IPS-20b (cell line): Measurements from ENCODE around the gene BPTF.
"Not testable (repeated sequence)": the region's sequence is repeated elsewhere in the genome, so short reads cannot be mapped to it uniquely, and the experiment has no call there.

Source experiments
- H3K27ac ChIP-seq: one replicate; pipeline ENCODE4 v1.5.1; 2013; ENCODE audit warnings: low read length
- H3K27me3 ChIP-seq: 2 replicates; pipeline ENCODE4 v1.6.1; 2013; ENCODE audit warnings: mild to moderate bottlenecking, low read length, inconsistent platforms; ENCODE audit not compliant: insufficient read depth
- H3K36me3 ChIP-seq: 2 replicates; pipeline ENCODE4 v1.6.1; 2013; ENCODE audit warnings: low read depth, mild to moderate bottlenecking, inconsistent platforms, low read length, moderate library complexity; ENCODE audit not compliant: insufficient read depth
- H3K4me1 ChIP-seq: 2 replicates; pipeline ENCODE4 v1.6.1; 2013; ENCODE audit warnings: mild to moderate bottlenecking, control low read depth, inconsistent platforms, low read length, moderate library complexity; ENCODE audit not compliant: insufficient read depth
- H3K4me3 ChIP-seq: 2 replicates; pipeline ENCODE4 v1.5.1; 2013; ENCODE audit warnings: mild to moderate bottlenecking, low read length, inconsistent platforms
- H3K9ac ChIP-seq: 2 replicates; pipeline ENCODE4 v1.6.1; 2013; ENCODE audit warnings: low read depth, mild to moderate bottlenecking, inconsistent platforms, low read length, moderate library complexity
- H3K9me3 ChIP-seq: 2 replicates; pipeline ENCODE4 v1.6.1; 2013; ENCODE audit warnings: mild to moderate bottlenecking, low read depth, low read length, inconsistent platforms; ENCODE audit not compliant: insufficient read depth

The BPTF gene

DNA sequence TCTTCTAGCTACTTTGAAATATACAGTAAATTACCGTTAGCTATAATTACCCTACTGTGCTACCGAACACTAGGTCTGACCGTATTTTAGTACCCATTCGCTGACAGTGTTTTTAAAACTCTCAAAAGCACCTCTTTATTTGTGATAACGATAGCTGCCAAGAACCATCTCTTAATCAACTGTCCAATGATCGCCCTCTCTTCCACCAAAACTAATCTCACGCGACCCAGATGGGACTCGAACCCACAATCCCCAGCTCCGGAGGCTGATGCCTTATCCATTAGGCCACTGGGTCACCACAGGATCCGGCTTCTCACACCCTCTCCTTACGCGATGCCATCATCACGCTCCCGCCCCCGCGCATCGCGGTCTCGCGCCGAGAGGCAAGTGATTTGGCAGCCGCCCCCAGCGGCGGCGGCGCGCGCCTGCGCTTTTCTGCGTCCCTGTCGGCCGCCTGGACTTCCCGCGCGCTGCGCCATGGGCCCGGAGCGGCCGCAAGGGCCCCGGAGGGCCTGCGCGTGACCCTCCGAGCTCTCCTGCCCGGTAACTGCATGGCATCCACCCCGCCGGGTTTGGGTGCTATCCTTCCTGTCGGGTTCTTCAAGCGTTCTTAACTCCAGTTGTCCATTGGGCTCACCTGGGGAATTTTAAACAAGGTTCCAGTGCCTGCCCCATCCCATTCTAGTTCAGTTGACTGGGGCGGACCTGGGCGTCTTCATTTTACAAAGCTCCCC lies 194.5 kb downstream of the BPTF start:
- Histone ChIP-seq H3K4me3 (peak overlapping the region; percentile 80), H3K27ac (peak overlapping the region; percentile 22)

DNA sequence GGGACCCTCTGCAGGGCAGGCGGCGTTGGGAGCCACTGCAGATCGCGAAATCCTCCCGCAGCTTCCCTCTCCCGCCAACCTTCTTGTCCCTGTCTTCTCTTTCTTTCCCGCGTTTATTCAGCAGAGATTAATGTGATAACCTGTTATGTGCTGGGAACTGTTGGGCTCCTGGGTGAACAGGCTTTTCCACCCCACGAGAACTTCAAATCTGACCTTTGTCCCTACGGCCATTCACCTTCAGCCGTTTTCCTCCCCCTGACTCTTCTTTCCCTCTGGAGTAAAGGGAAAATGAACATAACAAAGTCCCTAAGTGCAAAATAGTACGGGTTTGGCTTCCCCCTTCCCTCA lies 195.1 kb downstream of the BPTF start:
- H3K36me3 ChIP-seq, result no peaks in the 10 kb centered on the region

More for the DNA sequence above, 194.5 kb downstream of the BPTF start:
- Histone ChIP-seq H3K36me3 (no peaks in the 10 kb centered on the region), H3K9ac (peak overlapping the region; percentile 88), H3K27me3 (no peaks in the 10 kb centered on the region), H3K4me1 (0 out of 2 replicates have a peak, but pooled peaks cover 2% of the 10 kb centered on the region), H3K9me3 (no peaks in the 10 kb centered on the region)

DNA sequence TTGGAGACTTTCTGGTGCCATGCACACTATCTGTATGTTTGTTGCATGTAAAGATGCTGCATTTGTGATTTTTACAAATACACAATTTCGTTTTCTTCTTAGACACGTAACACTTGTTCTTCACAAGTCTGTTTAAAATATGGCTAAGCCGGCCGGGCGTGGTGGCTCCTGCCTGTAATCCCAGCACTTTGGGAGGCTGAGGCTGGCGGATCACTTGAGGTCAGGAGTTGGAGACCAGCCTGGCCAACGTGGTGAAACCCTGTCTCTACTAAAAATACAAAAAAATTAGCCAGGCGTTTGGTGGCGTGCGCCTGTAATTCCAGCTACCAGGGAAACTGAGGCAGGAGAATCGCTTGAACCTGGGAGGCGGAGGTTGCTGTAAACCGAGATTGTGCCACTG lies 195.5 kb downstream of the BPTF start:
- H3K9ac ChIP-seq, result peak overlapping the region; percentile 88; the same call in 1 of the 2 replicates
- H3K4me1 ChIP-seq, result not testable (repeated sequence)

More for the DNA sequence above, 195.1 kb downstream of the BPTF start:
- peak overlapping the region; percentile 88 for H3K9ac ChIP-seq
- no peaks in the 10 kb centered on the region for H3K9me3 ChIP-seq
- 0 out of 2 replicates have a peak, but pooled peaks cover 2% of the 10 kb centered on the region for H3K4me1 ChIP-seq
- peak overlapping the region; percentile 22 for H3K27ac ChIP-seq
- no peaks in the 10 kb centered on the region for H3K27me3 ChIP-seq
- peak overlapping the region; percentile 80 for H3K4me3 ChIP-seq

DNA sequence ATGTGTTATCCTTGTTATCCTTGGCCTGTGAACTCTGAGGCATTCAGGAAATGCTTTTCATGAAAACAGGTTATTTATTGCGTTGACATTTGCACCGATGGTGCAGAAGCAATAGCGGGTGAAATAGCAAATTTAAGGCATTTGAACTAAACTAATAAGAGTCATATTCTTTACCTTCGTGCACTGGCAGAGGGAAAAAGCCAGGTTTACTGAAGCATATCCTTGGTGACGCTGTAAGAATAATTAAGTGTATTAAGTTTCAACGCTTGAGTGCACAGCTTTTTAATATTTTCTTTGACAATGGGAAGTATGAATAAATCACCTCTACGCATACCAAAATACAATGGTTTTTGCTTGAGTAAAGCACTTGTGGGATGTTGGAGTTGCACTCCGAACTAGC lies 196.7 kb downstream of the BPTF start:
- Histone ChIP-seq H3K27ac (no peak overlapping the region), H3K9me3 (no peaks in the 10 kb centered on the region), H3K4me1 (0 out of 2 replicates have a peak, but pooled peaks cover 2% of the 10 kb centered on the region), H3K27me3 (no peaks in the 10 kb centered on the region), H3K36me3 (no peaks in the 10 kb centered on the region), H3K9ac (no peak overlapping the region), H3K4me3 (no peak overlapping the region)

More for the DNA sequence above, 195.5 kb downstream of the BPTF start:
- peak overlapping the region; percentile 80 for H3K4me3 ChIP-seq
- H3K27ac ChIP-seq, H3K36me3 ChIP-seq, H3K9me3 ChIP-seq, H3K27me3 ChIP-seq: not testable (repeated sequence)

DNA sequence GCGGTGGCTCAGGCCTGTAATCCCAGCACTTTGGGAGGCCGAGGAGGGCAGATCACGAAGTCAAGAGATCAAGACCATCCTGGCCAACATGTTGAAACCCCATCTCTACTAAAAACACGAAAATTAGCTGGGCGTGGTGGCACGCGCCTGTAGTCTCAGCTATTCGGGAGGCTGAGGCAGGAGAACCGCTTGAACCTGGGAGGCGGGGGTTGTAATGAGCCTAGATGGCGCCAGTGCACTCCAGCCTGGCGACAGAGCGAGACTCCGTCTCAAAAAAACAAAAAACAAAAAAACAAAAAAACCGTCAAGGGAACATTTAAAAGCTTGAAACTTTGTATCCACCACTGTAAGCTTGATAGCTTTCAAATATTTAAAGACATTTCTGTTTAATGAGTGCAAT lies 197.2 kb downstream of the BPTF start:
- H3K9ac ChIP-seq, H3K4me1 ChIP-seq, H3K27ac ChIP-seq, H3K9me3 ChIP-seq, H3K27me3 ChIP-seq, H3K36me3 ChIP-seq, H3K4me3 ChIP-seq: not testable (repeated sequence)

DNA sequence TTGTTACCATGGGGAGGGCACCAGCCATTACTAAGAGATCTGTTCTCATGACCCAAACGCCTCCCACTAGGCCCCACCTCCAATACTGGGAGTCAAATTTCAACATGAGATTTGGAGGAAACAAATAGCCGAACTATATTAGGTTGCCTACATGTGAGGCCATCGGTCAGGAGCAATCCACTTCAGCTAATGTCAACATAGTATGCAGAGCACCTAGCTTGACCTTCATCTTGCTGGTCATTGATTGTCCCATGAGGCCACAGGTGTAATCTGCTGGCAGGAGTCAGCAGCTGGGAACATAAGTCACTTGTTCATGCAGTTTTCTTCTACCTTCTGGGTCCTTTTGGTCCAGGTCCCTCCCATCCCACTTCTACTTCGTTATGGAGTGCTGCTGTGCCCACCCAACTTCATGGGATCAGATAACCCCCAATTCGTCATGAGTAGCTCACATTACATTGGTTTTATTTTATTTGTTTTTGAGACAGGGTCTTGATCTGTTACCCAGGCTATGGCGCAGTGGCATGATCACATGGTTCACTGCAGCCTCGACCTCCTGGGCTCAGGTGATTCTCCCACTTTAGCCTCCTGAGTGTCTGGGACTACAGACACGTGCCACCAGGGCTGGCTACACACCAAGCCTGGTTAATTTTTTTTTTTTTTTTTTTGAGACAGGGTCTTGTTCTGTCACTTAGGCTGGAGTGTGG lies 204.4 kb downstream of the BPTF start:
- peaks cover 10% of the 10 kb centered on the region; the same call in 1 of the 2 replicates for H3K4me1 ChIP-seq
- no peak overlapping the region for H3K4me3 ChIP-seq
- H3K36me3 ChIP-seq, result no peaks in the 10 kb centered on the region
- no peaks in the 10 kb centered on the region for H3K27me3 ChIP-seq
- H3K27ac ChIP-seq, result no peak overlapping the region
- no peak overlapping the region for H3K9ac ChIP-seq
- no peaks in the 10 kb centered on the region for H3K9me3 ChIP-seq
